NOMO-1 treated with DMSO at 0.1 percent for 48 hours (cell line): ENCODE measurements around the gene VOPP1.

Source experiments
- DNase-seq: peaks from one replicate; lab custom pipeline; 2025; ENCODE audit not compliant: unreplicated experiment; lab: John Stamatoyannopoulos, UW

The VOPP1 gene

GRCh38 chr7:55438757-55439525, 133.4 kb downstream of the VOPP1 start:
- DNase-seq = no peak

DNA sequence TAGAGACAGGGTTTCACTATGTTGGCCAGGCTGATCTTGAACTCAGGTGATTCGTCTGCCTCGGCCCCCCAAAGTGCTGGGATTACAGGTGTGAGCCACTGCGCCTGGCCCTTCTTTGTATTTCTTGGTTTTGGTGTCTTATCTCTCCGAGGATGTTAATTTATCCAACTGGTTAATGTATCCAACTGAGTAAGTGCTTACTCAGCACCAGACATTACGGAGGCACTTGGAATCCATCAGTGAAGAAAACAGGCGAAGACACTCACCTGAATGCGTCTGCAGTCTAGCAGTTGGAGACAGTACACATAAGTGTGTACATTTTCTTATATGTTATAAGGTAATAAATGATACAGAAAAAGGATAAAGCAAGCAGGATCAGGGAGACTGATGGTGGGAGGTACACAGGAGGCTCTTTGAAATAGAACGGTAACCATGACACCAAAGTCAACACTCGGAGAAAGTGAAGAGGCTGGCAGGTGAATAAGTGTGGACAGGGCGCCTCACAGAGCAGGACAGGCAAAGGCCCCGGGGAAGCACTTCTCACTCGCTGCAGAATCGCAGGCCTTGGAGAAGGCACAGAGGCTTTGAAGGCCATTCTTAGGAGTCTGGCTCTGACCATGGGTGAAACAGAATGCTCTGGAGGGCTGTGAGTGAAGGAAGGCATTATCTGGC, 134.1 kb downstream of the VOPP1 start:
- DNase-seq = no peak

DNA sequence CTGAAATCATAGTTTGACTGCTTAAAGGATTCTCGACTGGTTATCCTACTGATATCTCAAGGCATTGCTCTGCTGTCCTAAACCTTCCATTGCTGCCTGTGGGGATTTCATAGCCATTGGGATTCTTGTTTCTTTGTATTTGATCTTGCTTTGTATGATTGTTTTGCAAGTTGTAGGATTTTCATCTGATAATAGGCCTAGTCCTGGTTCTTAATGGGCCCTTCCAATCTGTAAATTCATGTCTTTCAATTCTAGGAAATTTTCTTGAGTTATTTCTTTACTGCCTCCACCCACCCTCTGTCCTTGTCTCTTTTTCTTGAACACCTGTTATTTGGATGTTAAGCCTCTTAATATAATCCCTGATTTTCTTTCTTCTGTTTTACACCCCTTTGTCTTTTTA, 134.9 kb downstream of the VOPP1 start:
- DNase-seq = no peak

- DNase-seq = no peak
Measured at GRCh38 chr7:55436457-55436856, 135.8 kb downstream of the VOPP1 start.

GRCh38 chr7:55435466-55435865, 136.8 kb downstream of the VOPP1 start:
- no peak for DNase-seq

DNA sequence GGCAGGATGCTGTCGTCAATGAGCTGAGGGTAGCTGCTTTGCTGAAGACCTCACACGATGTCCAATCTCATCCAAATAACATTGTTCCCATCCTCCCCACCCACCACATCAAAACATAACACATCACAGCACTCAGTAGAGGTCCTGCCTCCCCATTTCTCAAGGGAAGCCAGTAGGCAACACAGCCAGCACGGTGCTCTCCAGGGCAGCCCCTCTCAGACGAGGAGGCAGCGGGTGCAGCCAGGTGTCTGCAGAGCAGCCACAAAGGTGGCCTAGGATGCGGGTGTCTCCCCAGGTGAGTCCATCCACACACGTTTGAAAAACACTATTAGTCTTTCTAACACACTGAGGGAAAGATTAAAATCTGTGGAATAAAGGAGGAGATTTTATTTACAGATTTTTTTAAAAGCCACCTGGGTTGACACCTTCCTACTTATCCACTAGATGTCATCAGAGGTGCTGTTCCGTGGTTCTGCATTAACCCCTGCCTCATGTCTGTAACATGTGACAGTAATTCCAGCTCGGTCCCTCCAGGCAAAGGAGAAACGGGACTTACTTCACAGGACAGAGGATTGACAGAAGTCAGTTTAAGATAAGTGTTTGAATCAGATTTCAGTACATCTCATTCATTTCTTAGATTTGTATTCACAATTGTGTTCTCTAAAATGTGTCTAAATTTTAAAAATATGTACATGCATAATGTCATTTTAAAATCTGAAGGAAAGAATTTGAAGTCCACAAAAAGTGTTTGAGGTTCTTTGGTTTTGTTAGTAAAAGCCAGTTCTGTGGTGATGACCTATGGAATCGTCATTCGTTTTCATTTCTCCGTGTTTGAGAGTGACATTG, 139.1 kb downstream of the VOPP1 start:
- no peak for DNase-seq

GRCh38 chr7:55432506-55432905, 139.8 kb downstream of the VOPP1 start:
- DNase-seq = no peak

DNA sequence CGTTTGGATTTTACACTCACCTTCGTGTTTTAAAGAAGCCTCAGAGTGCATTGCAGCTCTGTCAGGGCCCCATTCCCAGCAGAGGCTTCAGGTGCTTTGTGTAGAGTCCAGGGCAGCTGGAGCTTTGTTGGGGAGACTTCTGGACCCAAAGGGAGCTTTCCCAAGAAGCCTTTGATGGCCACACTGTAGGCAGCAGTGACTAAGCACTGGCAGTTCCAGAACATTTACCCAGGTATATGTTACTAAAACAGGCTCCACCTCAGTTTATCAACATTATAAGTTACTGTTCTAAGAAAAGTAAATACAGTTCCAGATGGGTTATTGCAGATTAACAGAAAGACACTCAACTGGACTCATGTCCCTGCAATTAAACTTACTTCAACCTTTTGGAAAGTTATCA, 140.4 kb downstream of the VOPP1 start:
- no peak for DNase-seq

DNA sequence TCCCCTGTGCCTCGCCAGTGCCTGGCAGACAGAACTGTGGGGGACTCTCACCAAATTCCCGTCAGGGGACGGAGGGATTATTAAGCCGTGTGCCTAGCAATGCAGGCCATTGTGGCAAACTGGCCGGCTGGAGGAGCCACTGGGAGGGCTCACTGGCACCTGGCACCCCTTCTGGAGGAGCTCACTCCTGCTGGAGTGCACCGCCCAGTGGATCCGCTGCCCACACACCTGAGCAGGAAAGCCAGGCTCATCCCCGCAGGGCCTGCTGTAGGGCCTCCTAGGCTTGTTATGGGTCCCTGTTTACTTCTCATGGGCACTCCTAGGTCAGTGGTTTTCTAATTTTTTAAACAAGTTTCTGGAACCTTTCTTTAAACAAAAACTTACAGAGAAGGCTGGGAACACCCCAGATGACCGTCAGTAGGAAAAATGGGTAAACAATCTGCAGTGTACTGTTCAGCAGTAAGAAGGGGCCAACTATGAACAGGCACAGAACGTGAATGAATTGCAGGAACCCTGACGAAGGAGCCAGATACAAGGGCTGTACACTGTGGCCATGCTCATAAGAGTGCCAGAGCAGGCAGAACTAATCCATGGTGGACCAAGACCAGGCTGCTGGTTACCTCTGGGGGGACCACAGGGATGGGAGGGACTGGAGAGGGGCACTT, 142.3 kb downstream of the VOPP1 start:
- DNase-seq = no peak

GRCh38 chr7:55427800-55428199, 144.5 kb downstream of the VOPP1 start:
- no peak for DNase-seq

- DNase-seq = no peak
Measured at GRCh38 chr7:55427342-55427741, 145.0 kb downstream of the VOPP1 start.

DNA sequence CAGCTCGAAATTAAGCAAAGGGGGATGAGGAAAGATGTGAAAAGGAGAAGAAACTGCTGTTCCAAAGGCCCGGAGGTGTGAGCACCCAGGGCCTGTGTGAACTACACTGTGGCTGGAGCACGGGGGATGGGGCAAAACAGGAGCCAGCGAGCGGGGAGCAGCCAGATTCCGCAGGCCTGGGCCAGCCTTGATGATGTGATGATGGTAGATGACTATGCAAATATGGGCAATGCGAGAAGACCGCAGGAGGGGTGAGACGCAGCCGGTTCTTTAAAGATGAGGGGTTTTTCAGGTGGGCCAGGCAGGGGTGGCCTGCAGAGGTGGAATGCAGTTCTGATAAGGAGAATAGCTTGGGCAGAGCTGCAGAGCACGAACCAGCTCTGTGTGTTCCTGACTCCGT, 145.6 kb downstream of the VOPP1 start:
- no peak for DNase-seq

GRCh38 chr7:55425141-55425752, 147.1 kb downstream of the VOPP1 start:
- peak; percentile 15 for DNase-seq

DNA sequence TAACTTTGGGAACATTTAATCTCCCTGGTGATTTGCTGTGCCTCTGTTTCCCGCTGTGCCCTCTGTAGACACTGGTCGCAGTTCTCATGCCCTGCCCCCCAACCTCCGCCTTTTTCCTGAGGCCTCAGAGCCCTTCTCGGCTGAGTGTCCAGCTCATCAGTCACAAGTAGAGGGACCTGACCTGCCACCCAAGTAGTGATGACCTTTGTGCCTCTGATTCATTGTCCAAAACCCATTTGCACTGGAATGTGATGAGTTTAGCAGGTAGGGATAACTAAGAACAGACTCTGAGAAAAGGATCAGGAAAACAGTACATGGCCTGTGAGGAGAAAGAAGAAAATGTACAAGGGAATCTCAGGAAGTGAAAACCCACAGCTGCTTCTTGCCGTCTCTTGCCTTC, 148.4 kb downstream of the VOPP1 start:
- no peak for DNase-seq

DNA sequence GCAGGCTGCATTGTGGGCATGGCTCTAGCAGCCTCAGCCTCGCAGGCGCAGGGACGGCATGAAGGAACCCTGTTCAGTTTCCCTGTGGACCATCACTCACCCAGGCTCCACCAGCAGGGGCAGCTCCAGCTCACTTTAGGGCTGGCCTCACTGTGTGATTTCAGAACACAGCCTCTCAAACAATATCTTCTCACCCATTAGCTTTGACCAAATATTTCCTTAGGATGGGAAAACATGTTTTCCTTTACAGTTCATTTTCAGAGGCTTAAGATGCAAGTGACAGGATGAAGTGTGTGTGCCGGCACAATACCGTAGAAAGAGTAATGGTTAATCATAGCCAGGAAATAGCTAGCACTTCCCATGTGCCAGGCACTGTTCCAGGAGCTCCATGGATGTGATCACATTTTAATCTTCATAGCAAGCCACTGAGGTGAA, 149.0 kb downstream of the VOPP1 start:
- DNase-seq = no peak
